K562 (cell line): Measurements from ENCODE around the gene CARD10. TPM values are rescaled to one million over a fixed set of nuclear protein-coding genes. Genes with fewer than 3 reads are reported as not detected.

Experiments
- ATAC-seq: fragments of 200-7000 bp; cut with Tn5 transposase; 3 replicates; pipeline ENCODE4 v1.9.1; 2020; ENCODE audit warnings: moderate library complexity
- BruUV-seq: library from RNA; stranded (reverse); fragments of 400-500 nt; replicated peaks from 2 replicates; lab custom pipeline; 2021; lab: Mats Ljungman, UMichigan
- CTCF ChIA-PET: fragments of 300-600 bp; formaldehyde crosslinking; extraction: SDS; loops from one replicate; lab custom pipeline; 2021; ENCODE audit warnings: low intra/inter-chr PET ratio; lab: Yijun Ruan, JAX
- POLR2A ChIA-PET: fragments of 300-600, 350-650 bp; sonication (Branson Sonifier 250); formaldehyde crosslinking; extraction: SDS; loops from one replicate; lab custom pipeline; 2021; ENCODE audit warnings: antibody characterized with exemption, inconsistent platforms; lab: Yijun Ruan, JAX
- DNase-seq, 4 experiments: peaks; one replicate each; pipeline versions ENCODE4 v3.0.0 to v3.0.0-alpha.2; 2011 to 2018; ENCODE audit warnings: low spot score in 3 of 4, mixed read lengths in 3 of 4; ENCODE audit errors: extremely low read depth in 1 of 4
- FAIRE-seq: peaks from 2 replicates; lab custom pipeline; 2011; peaks lifted over from hg19 to GRCh38; lab: Jason Lieb, UNC
- H2AFZ ChIP-seq: 2 replicates; pipeline ENCODE4 v1.6.0; 2011; ENCODE audit warnings: low read depth, low read length, control low read depth, inconsistent platforms
- H3K27ac ChIP-seq: fragments of 200-600 bp; 3 replicates; pipeline ENCODE4 v1.8.0; 2011; ENCODE audit warnings: low read depth, mild to moderate bottlenecking, control low read depth, inconsistent platforms, low read length, moderate library complexity, mixed read lengths; ENCODE audit errors: extremely low read depth
- H3K27me3 ChIP-seq, 2 experiments: fragments of 300-600 bp in 1 of 2; 2 replicates in 1 of 2; 3 replicates in 1 of 2; pipeline versions ENCODE4 v1.6.0 to v1.8.0; 2011; ENCODE audit warnings: inconsistent platforms in 2 of 2, low read length in 2 of 2, mild to moderate bottlenecking in 1 of 2, mixed read lengths in 1 of 2, moderate library complexity in 1 of 2; ENCODE audit not compliant: control insufficient read depth in 2 of 2, insufficient read depth in 2 of 2
- H3K36me3 ChIP-seq: fragments of 300-600 bp; 3 replicates; pipeline ENCODE4 v1.8.0; 2011; ENCODE audit warnings: mild to moderate bottlenecking, low read length, inconsistent platforms; ENCODE audit not compliant: control insufficient read depth, insufficient read depth
- H3K4me1 ChIP-seq, 2 experiments: fragments of 200-600 bp in 1 of 2; replicated peaks in 1 of 2; 2 replicates in 1 of 2; 3 replicates in 1 of 2; pipeline versions ENCODE4 v1.5.1 to v1.8.0; 2011; ENCODE audit warnings: inconsistent platforms in 2 of 2, low read length in 2 of 2, mild to moderate bottlenecking in 1 of 2, mixed read lengths in 1 of 2, moderate library complexity in 1 of 2; ENCODE audit not compliant: control insufficient read depth in 2 of 2, insufficient read depth in 2 of 2
- H3K4me2 ChIP-seq: 2 replicates; pipeline ENCODE4 v1.6.1; 2011; ENCODE audit warnings: low read length, control low read depth, inconsistent platforms, mixed read lengths; ENCODE audit not compliant: insufficient read depth
- H3K4me3 ChIP-seq: fragments of 200-600 bp; sonication (generic), shearing (Covaris generic); 2 replicates; pipeline ENCODE4 v1.5.1; 2016; ENCODE audit warnings: control low read depth, inconsistent platforms
- H3K79me2 ChIP-seq: fragments of 200-600 bp; 3 replicates; pipeline ENCODE4 v1.8.0; 2011; ENCODE audit warnings: low read length, inconsistent platforms; ENCODE audit not compliant: control insufficient read depth, insufficient read depth
- H3K9ac ChIP-seq, 2 experiments: 2 replicates each; pipeline versions ENCODE4 v1.6.0 to v1.6.1; 2011; ENCODE audit warnings: low read depth in 2 of 2, low read length in 2 of 2, control low read depth in 1 of 2, inconsistent platforms in 1 of 2, mild to moderate bottlenecking in 1 of 2, mixed read lengths in 1 of 2; ENCODE audit not compliant: insufficient read depth in 1 of 2
- H3K9me1 ChIP-seq: one replicate; pipeline ENCODE4 v1.6.0; 2011; ENCODE audit warnings: inconsistent platforms, mild to moderate bottlenecking, low read length, moderate library complexity; ENCODE audit not compliant: control insufficient read depth, insufficient read depth
- H3K9me3 ChIP-seq: replicated peaks from 2 replicates; pipeline ENCODE4 v1.5.1; 2011; ENCODE audit warnings: low read depth, low read length, inconsistent platforms; ENCODE audit not compliant: control insufficient read depth, insufficient read depth
- H4K20me1 ChIP-seq: replicated peaks from 2 replicates; pipeline ENCODE4 v1.6.1; 2011; ENCODE audit warnings: low read length, inconsistent platforms, mixed read lengths; ENCODE audit not compliant: control insufficient read depth, insufficient read depth
- CBX3 ChIP-seq, 2 experiments: IDR thresholded peaks; 1 replicate in 1 of 2; 2 replicates in 1 of 2; pipeline ENCODE4 v1.6.1; 2012; ENCODE audit warnings: inconsistent platforms in 2 of 2, low read length in 2 of 2, borderline replicate concordance in 1 of 2, control low read depth in 1 of 2
- ETV5 ChIP-seq: sonication (generic); formaldehyde crosslinking; IDR thresholded peaks from 2 replicates; pipeline ENCODE4 v1.4.0; 2020; ENCODE audit warnings: low read depth, mild to moderate bottlenecking, missing genetic modification reagents
- HDAC1 ChIP-seq, 2 experiments: fragments of 450-650 bp; IDR thresholded peaks; 2 replicates each; pipeline ENCODE4 v1.6.1; 2016 to 2017; ENCODE audit warnings: inconsistent platforms in 1 of 2, mild to moderate bottlenecking in 1 of 2, moderate library complexity in 1 of 2
- HNRNPL ChIP-seq: fragments of 200-400 bp; formaldehyde crosslinking; IDR thresholded peaks from 2 replicates; pipeline ENCODE4 v1.6.1; 2017; ENCODE audit warnings: low read depth, mild to moderate bottlenecking, low read length
- LEF1 ChIP-seq: fragments of 450-650 bp; IDR thresholded peaks from 2 replicates; pipeline ENCODE4 v1.6.1; 2016; ENCODE audit warnings: mild to moderate bottlenecking
- NELFE ChIP-seq: IDR thresholded peaks from 2 replicates; pipeline ENCODE4 v1.6.1; 2011; ENCODE audit warnings: mild to moderate bottlenecking; ENCODE audit not compliant: insufficient read depth, insufficient read length
- PHB ChIP-seq: fragments of 250-450 bp; sonication (Bioruptor Pico); IDR thresholded peaks from 2 replicates; pipeline ENCODE4 v1.5.0; 2021
- RFX7 ChIP-seq: fragments of 250-450 bp; sonication (Bioruptor Pico); IDR thresholded peaks from 2 replicates; pipeline ENCODE4 v1.5.1; 2021; ENCODE audit warnings: mild to moderate bottlenecking
- TGIF2 ChIP-seq: sonication (generic); formaldehyde crosslinking; IDR thresholded peaks from 2 replicates; pipeline ENCODE4 v1.8.1; 2022; ENCODE audit warnings: mild to moderate bottlenecking, missing genetic modification reagents, moderate library complexity
- THRA ChIP-seq: fragments of 450-650 bp; IDR thresholded peaks from 2 replicates; pipeline ENCODE4 v1.6.1; 2017; ENCODE audit warnings: mild to moderate bottlenecking, moderate library complexity
- ZNF274 ChIP-seq: IDR thresholded peaks from 2 replicates; pipeline ENCODE4 v1.6.1; 2011; ENCODE audit warnings: low read depth, mild to moderate bottlenecking, low read length, moderate library complexity, borderline replicate concordance
- ZNF609 ChIP-seq: sonication (generic); formaldehyde crosslinking; IDR thresholded peaks from 2 replicates; pipeline ENCODE4 v1.8.1; 2023; ENCODE audit warnings: missing genetic modification reagents, mild to moderate bottlenecking, borderline replicate concordance
- WGBS: fragments of 100-300 bp; shearing (Covaris generic); methylation state at CpG from one replicate; pipeline ENCODE4 v1.1.6; 2016; ENCODE audit warnings: low coverage, mixed read lengths; ENCODE audit not compliant: insufficient coverage; ENCODE audit errors: missing lambda C conversion rate; 5-methylcytosine and 5-hydroxymethylcytosine counted together
- in situ Hi-C: fragments of 300-500 bp; cut with MboI; formaldehyde crosslinking; loops from 4 replicates; pipeline ENCODE4 v1.15.0; 2018; ENCODE audit warnings: inconsistent platforms, mixed read lengths
- intact Hi-C: fragments of 100-400 bp; cut with micrococcal nuclease; formaldehyde crosslinking; loops from 2 replicates; pipeline ENCODE4 v1.14.2; 2022
- polyA plus RNA-seq, 8 experiments: library from polyadenylated mRNA; depleted of rRNA in 4 of 8; stranded (reverse) in 5 of 8; unstranded in 3 of 8; fragments of >200 nt; fragmentation: Nextera tagmentation in 2 of 8; fragmentation: Illumina TruSeq in 1 of 8; extraction: Ambion mirVana in 2 of 8; extraction: Trizol in 1 of 8; gene quantifications; 2 replicates each; pipeline versions ENCODE4 v1.2.1 to v1.2.3, GENCODE V29; 2011 to 2014; ENCODE audit warnings: inconsistent platforms in 1 of 8, missing spikeins in 1 of 8
- total RNA-seq, 7 experiments: library from RNA; depleted of rRNA in 6 of 7; stranded (reverse); fragments of >200 nt in 6 of 7; fragmentation: Illumina TruSeq in 2 of 7; extraction: Trizol in 2 of 7; gene quantifications; 2 replicates each; pipeline versions ENCODE4 v1.2.1 to v1.2.3, GENCODE V29; 2011 to 2021; ENCODE audit warnings: low replicate concordance in 1 of 7
- TF ChIP-seq, protein P1 (sequence below), 3 experiments: fragments of 200-800 bp in 1 of 3; sonication (Bioruptor generic) in 1 of 3; sonication (generic) in 1 of 3; formaldehyde crosslinking in 1 of 3; IDR thresholded peaks; 2 replicates each; pipeline versions ENCODE4 v1.6.1 to v1.8.0; 2016 to 2022; ENCODE audit warnings: mild to moderate bottlenecking in 2 of 3, missing compliant biosample characterization in 2 of 3, missing genetic modification characterization in 2 of 3, missing genetic modification reagents in 1 of 3

Gene CARD10
- total and polyA plus RNA-seq, 9 of the 15 experiments (the other 6 are each of a cell fraction or from before 2014, with no cell fraction given): 0.13 to 5.8 (median 1.6) TPM

DNA sequence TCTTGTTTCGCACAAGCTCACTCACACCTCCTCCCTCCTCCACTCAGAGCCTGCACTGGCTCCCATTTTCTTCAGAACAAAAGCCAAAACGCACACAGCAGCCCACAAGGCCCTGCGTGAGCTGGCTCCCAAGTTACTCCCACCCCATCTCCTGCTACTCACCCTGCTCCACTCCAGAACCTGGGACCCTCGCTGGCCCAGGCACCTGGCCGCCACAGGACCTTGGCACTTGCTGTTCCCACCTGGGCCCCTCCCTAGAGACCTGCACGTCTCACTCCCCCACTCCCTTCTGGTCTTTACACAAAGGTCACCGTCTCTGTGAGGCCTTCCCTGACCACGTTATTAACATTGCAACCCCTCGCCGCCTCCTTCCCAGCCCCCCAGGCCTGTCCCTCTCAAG is 32.1 kb downstream of the CARD10 start:
- H3K4me1 ChIP-seq: peaks cover 5 to 49% of the 10 kb centered on the region in 2 experiments; a peak in 3 of 5 replicates
- in situ Hi-C loops (no loop called here), intact Hi-C loops (no loop called here)
- DNase-seq (no peak), FAIRE-seq (no peak), ATAC-seq (no peak)
- H3K79me2 ChIP-seq: no peaks in the 10 kb centered on the region
- H2AFZ ChIP-seq: no peak overlapping the region
- H3K9ac ChIP-seq: peak overlapping the region in 1 of 2 experiments; percentile 17; a peak in 1 of 4 replicates
- H3K36me3 ChIP-seq: no peaks in the 10 kb centered on the region
- ChIA-PET CTCF (no interaction called here), POLR2A (interaction anchor here (0.6 kb wide), 1 partner anchor 37 kb away, joined by 3 read pairs; no protein-coding TSS in a partner anchor)
- no peak for TF ChIP-seq ETV5 (CRISPR knock-in tag)
- TF ChIP-seq CBX3 (IDR thresholded peaks at IDR 0.05; ENCODE audit: borderline replicate concordance in 1 of 2, low read length in 2 of 2): no peak
- TF ChIP-seq THRA: no peak
- no peak for TF ChIP-seq HDAC1 (IDR thresholded peaks at IDR 0.05)
- TF ChIP-seq ZNF274: no peak
- TF ChIP-seq PHB (CRISPR knock-in tag): no peak
- no peak for TF ChIP-seq TGIF2 (CRISPR knock-in tag)
- no peak for TF ChIP-seq LEF1
- no peak for TF ChIP-seq HNRNPL
- no peak for TF ChIP-seq NELFE
- TF ChIP-seq ZNF609: no peak
- no peak for TF ChIP-seq RFX7 (CRISPR knock-in tag)
- TF ChIP-seq, protein P1, sequence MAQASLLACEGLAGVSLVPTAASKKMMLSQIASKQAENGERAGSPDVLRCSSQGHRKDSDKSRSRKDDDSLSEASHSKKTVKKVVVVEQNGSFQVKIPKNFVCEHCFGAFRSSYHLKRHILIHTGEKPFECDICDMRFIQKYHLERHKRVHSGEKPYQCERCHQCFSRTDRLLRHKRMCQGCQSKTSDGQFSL (CRISPR knock-in tag; IDR thresholded peaks at IDR 0.05): no peak
- TF ChIP-seq, protein P1 (tag; IDR thresholded peaks at IDR 0.05): no peak
- H3K27ac ChIP-seq: no peak overlapping the region
- no peaks in the 10 kb centered on the region for H3K9me3 ChIP-seq
- no peak overlapping the region for H3K4me2 ChIP-seq
- H3K27me3 ChIP-seq: peaks cover 0 to 25% of the 10 kb centered on the region in 2 experiments; a peak in 2 of 5 replicates
- H3K4me3 ChIP-seq: no peak overlapping the region
- no peaks in the 10 kb centered on the region for H3K9me1 ChIP-seq
- BruUV-seq: no TSS peak
- whole genome bisulfite sequencing: 43% methylated on average over 7 of the region's 10 CpGs
- H4K20me1 ChIP-seq: no peaks in the 10 kb centered on the region
